Epithelial cell of proximal tubule (primary cell): ENCODE data around the gene UGT1A9. TPM values are rescaled to one million over a fixed set of nuclear protein-coding genes. Genes with fewer than 3 reads are reported as not detected.

Experiments
- DNase-seq: peaks from one replicate; pipeline ENCODE4 v3.0.0-alpha.2; 2011; ENCODE audit warnings: low read depth
- H3K4me3 ChIP-seq: 2 replicates; pipeline ENCODE4 v1.5.1; 2011; ENCODE audit warnings: low read depth, mild to moderate bottlenecking, low read length
- CTCF ChIP-seq: conservative IDR thresholded peaks from 2 replicates; pipeline ENCODE4 v1.5.1; 2012; ENCODE audit warnings: low read depth, mild to moderate bottlenecking, low read length
- total RNA-seq: library from RNA; depleted of rRNA; stranded (reverse); fragments of >200 nt; gene quantifications from 2 replicates; pipeline ENCODE4 v1.2.3, GENCODE V29; 2015

The UGT1A9 gene
- total RNA-seq, 1 donor from 2014 or later: not detected

- no peak for TF ChIP-seq CTCF
- no peak for DNase-seq
- no peak overlapping the region for H3K4me3 ChIP-seq
Measured at GRCh38 chr2:233816771-233817170, 145.1 kb downstream of the UGT1A9 start.

GRCh38 chr2:233817361-233817911 is 145.7 kb downstream of the UGT1A9 start:
- no peak for TF ChIP-seq CTCF
- no peak for DNase-seq
- H3K4me3 ChIP-seq: no peak overlapping the region

GRCh38 chr2:233817995-233818638 is 146.4 kb downstream of the UGT1A9 start:
- no peak overlapping the region for H3K4me3 ChIP-seq
- DNase-seq: no peak
- TF ChIP-seq CTCF: no peak

GRCh38 chr2:233818639-233819621 is 147.2 kb downstream of the UGT1A9 start:
- H3K4me3 ChIP-seq: no peak overlapping the region
- no peak for DNase-seq
- TF ChIP-seq CTCF: no peak

- no peak for TF ChIP-seq CTCF
Measured at GRCh38 chr2:233819884-233820773, 148.4 kb downstream of the UGT1A9 start.

GRCh38 chr2:233820774-233821105 is 149.0 kb downstream of the UGT1A9 start:
- no peak for TF ChIP-seq CTCF
- no peak for DNase-seq

More at GRCh38 chr2:233819884-233820773, 148.4 kb downstream of the UGT1A9 start:
- no peak for DNase-seq
- no peak overlapping the region for H3K4me3 ChIP-seq

More at GRCh38 chr2:233820774-233821105, 149.0 kb downstream of the UGT1A9 start:
- H3K4me3 ChIP-seq: no peak overlapping the region
